Thyroid gland (tissue), 4 donors: Measurements from ENCODE around the gene GPR18. TPM values are rescaled to one million over a fixed set of nuclear protein-coding genes. Genes with fewer than 3 reads are reported as not detected.

Experiments used
- small RNA-seq: library from RNA; depleted of rRNA; stranded (forward); fragments of <200 nt; gene quantifications from one replicate; pipeline ENCODE3, GENCODE V24; 2016
- total RNA-seq, 4 donors: library from RNA; depleted of rRNA; stranded (reverse); fragments of >200 nt; gene quantifications; one replicate each; pipeline ENCODE4 v1.2.3, GENCODE V29; 2016

Gene GPR18
- total RNA-seq, 4 donors from 2014 or later: 0.27 to 0.96 TPM; not detected in 2

Small RNA genes lying within 50 kb of the gene (small RNA-seq; reads per million reads assigned to genes)
- 0.28 reads per million for gene RN7SKP9

Other genes with a start within 250 kb of the GPR18 start
- 10 to 100 TPM; 56.8 to 88.5 (median 77.7) TPM for gene UBAC2, start 57.5 kb downstream of the GPR18 start, total RNA-seq
- 1 to 10 TPM; 2.5 to 9.7 (median 5.1) TPM for gene GPR183, start 49.0 kb upstream of the GPR18 start, total RNA-seq
- 100 to 1,000 TPM; 185 to 207 (median 200) TPM for gene TM9SF2, start 243.1 kb upstream of the GPR18 start, total RNA-seq